Measurements from ENCODE around the gene SMPX.
"Not testable (repeated sequence)": the region's sequence is repeated elsewhere in the genome, so short reads cannot be mapped to it uniquely, and the experiment has no call there.

SMPX gene

DNA sequence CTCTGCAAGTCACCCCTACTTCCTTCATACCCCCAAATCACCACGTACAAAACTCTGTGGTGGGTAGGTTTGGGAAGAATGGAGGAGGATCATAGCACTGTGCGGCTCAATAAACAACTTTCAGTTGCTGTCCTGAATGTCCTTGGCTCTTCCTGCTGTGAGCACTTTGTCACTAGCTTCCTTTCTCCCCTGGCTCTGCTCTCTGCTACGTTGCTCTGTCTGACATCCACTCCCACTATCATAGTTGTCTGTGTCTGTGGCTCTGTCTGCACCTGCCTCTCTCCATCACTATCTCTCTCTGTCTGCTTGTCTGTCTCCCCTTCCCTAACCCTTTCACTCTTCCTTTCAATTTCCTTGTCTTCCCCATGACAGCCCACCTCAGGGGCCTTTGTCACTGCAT, 21.2 kb upstream of the SMPX start:
- no peaks in the 10 kb centered on the region for H4K20me1 ChIP-seq (ENCODE audit: control insufficient read depth, insufficient read depth, low read depth, low read length)

DNA sequence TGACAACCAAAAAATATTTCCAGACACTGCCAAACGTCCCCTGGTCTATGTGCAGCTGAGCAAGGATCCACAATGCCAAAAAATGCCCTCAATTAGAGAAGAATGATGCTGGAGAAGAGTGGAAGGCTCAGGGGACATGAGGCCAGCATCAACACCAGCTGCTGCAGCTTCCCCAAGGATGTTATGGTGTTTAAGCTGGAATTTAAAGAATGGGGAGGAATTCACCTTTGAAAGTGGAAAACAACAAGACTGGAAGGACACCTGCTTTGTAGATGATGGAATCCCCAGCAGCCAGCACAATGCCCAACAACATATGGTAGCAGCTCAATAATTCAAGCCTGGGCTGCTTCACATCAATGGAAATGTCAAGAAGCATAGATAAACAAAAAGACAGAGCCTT, 20.3 kb upstream of the SMPX start:
- TF ChIP-seq EZH2phosphoT487 (IDR thresholded peaks at IDR 0.05; ENCODE audit: borderline replicate concordance, low read length): no peak
- TF ChIP-seq, protein P1, sequence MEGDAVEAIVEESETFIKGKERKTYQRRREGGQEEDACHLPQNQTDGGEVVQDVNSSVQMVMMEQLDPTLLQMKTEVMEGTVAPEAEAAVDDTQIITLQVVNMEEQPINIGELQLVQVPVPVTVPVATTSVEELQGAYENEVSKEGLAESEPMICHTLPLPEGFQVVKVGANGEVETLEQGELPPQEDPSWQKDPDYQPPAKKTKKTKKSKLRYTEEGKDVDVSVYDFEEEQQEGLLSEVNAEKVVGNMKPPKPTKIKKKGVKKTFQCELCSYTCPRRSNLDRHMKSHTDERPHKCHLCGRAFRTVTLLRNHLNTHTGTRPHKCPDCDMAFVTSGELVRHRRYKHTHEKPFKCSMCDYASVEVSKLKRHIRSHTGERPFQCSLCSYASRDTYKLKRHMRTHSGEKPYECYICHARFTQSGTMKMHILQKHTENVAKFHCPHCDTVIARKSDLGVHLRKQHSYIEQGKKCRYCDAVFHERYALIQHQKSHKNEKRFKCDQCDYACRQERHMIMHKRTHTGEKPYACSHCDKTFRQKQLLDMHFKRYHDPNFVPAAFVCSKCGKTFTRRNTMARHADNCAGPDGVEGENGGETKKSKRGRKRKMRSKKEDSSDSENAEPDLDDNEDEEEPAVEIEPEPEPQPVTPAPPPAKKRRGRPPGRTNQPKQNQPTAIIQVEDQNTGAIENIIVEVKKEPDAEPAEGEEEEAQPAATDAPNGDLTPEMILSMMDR (IDR thresholded peaks at IDR 0.05; ENCODE audit: low read depth, low read length, poor library complexity, severe bottlenecking): no peak
- no peaks in the 10 kb centered on the region for H3K27me3 ChIP-seq (ENCODE audit: control insufficient read depth, low read length)
- H3K9me2 ChIP-seq (replicated peaks; ENCODE audit: control insufficient read depth, low read length): no peaks in the 10 kb centered on the region
- H3K4me2 ChIP-seq (ENCODE audit: low read length): no peak overlapping the region
- H4K20me1 ChIP-seq (ENCODE audit: control insufficient read depth, insufficient read depth, low read depth, low read length): no peaks in the 10 kb centered on the region
- no peak overlapping the region for H3K27ac ChIP-seq (ENCODE audit: low read depth, low read length)
- no peaks in the 10 kb centered on the region for H3K79me2 ChIP-seq (ENCODE audit: control insufficient read depth, low read length)
- no peak overlapping the region for H3K4me3 ChIP-seq (ENCODE audit: low read length)
- H3F3A ChIP-seq (ENCODE audit: control insufficient read depth, insufficient read depth): no peaks in the 10 kb centered on the region
- no peaks in the 10 kb centered on the region for H3K4me1 ChIP-seq (ENCODE audit: control insufficient read depth, low read length)
- no peaks in the 10 kb centered on the region for H3K36me3 ChIP-seq (ENCODE audit: control insufficient read depth, low read length)
- H3K9me3 ChIP-seq (ENCODE audit: control insufficient read depth, insufficient read depth, low read length): no peaks in the 10 kb centered on the region

More for the DNA sequence above, 21.2 kb upstream of the SMPX start:
- Histone ChIP-seq H3K27ac (ENCODE audit: low read depth, low read length) (no peak overlapping the region), H3K9me2 (replicated peaks; ENCODE audit: control insufficient read depth, low read length) (no peaks in the 10 kb centered on the region), H3K4me2 (ENCODE audit: low read length) (no peak overlapping the region), H3K27me3 (ENCODE audit: control insufficient read depth, low read length) (no peaks in the 10 kb centered on the region), H3K79me2 (ENCODE audit: control insufficient read depth, low read length) (no peaks in the 10 kb centered on the region), H3K4me3 (ENCODE audit: low read length) (no peak overlapping the region), H3K9me3 (ENCODE audit: control insufficient read depth, insufficient read depth, low read length) (no peaks in the 10 kb centered on the region), H3K36me3 (ENCODE audit: control insufficient read depth, low read length) (no peaks in the 10 kb centered on the region), H3K4me1 (ENCODE audit: control insufficient read depth, low read length) (no peaks in the 10 kb centered on the region), H3F3A (ENCODE audit: control insufficient read depth, insufficient read depth) (no peaks in the 10 kb centered on the region)
- TF ChIP-seq, protein P1 (IDR thresholded peaks at IDR 0.05; ENCODE audit: low read depth, low read length, poor library complexity, severe bottlenecking): no peak
- TF ChIP-seq EZH2phosphoT487 (IDR thresholded peaks at IDR 0.05; ENCODE audit: borderline replicate concordance, low read length): no peak

DNA sequence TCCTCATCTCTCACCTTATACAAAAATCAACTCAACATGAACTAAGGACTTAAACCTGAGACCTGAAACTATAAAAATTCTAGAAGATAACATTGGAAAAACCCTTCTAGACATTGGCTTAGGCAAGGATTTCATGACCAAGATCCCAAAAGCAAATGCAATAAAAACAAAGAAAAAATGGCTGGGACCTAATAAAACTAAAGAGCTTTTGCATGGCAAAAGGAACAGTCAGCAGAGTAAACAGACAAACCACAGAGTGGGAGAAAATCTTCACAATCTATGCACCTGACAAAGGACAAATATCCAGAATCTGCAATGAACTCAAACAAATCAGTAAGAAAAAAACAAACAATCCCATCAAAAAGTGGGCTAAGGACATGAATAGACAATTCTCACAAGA, 17.2 kb upstream of the SMPX start:
- H3K27me3 ChIP-seq (ENCODE audit: control insufficient read depth, low read length); H3K36me3 ChIP-seq (ENCODE audit: control insufficient read depth, low read length); H3K4me3 ChIP-seq (ENCODE audit: low read length); H3F3A ChIP-seq (ENCODE audit: control insufficient read depth, insufficient read depth); H3K9me2 ChIP-seq (replicated peaks; ENCODE audit: control insufficient read depth, low read length); H3K79me2 ChIP-seq (ENCODE audit: control insufficient read depth, low read length); H3K27ac ChIP-seq (ENCODE audit: low read depth, low read length); H4K20me1 ChIP-seq (ENCODE audit: control insufficient read depth, insufficient read depth, low read depth, low read length); H3K4me1 ChIP-seq (ENCODE audit: control insufficient read depth, low read length); H3K9me3 ChIP-seq (ENCODE audit: control insufficient read depth, insufficient read depth, low read length); H3K4me2 ChIP-seq (ENCODE audit: low read length): not testable (repeated sequence)

DNA sequence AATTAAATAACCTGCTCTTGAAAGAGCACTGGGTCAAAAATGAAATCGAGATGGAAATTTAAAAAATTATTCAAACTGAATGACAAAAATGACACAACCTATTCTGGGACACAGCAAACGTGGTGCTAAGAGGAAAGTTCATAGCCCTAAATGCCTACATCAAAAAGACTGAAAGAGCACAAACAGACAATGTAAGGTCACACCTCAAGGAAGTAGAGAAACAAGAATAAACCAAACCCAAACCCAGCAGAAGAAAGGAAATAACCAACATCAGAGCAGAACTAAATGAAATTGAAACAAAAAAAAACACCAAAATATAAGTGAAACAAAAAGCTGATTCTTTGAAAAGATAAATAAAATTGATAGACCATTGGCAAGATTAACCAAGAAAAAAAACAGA, 15.1 kb upstream of the SMPX start:
- H3K9me2 ChIP-seq (replicated peaks; ENCODE audit: control insufficient read depth, low read length); H3K27me3 ChIP-seq (ENCODE audit: control insufficient read depth, low read length); H3K27ac ChIP-seq (ENCODE audit: low read depth, low read length); H3F3A ChIP-seq (ENCODE audit: control insufficient read depth, insufficient read depth); H3K9me3 ChIP-seq (ENCODE audit: control insufficient read depth, insufficient read depth, low read length); H3K4me2 ChIP-seq (ENCODE audit: low read length); H3K79me2 ChIP-seq (ENCODE audit: control insufficient read depth, low read length); H3K4me3 ChIP-seq (ENCODE audit: low read length); H3K4me1 ChIP-seq (ENCODE audit: control insufficient read depth, low read length); H3K36me3 ChIP-seq (ENCODE audit: control insufficient read depth, low read length); H4K20me1 ChIP-seq (ENCODE audit: control insufficient read depth, insufficient read depth, low read depth, low read length): not testable (repeated sequence)
